GM21825 (cell line): ENCODE data around the gene RHOU.
"Not testable (repeated sequence)": the region's sequence is repeated elsewhere in the genome, so short reads cannot be mapped to it uniquely, and the experiment has no call there.

Source experiments
- ATAC-seq: cut with Tn5 transposase; IDR thresholded peaks from one replicate; pipeline ENCODE4 v1.9.1; 2021; ENCODE audit warnings: mild to moderate bottlenecking, moderate library complexity; ENCODE audit not compliant: unreplicated experiment

Gene RHOU

GRCh38 chr1:228734881-228735801, at the start of gene RHOU:
TSS of gene RHOU (plus strand) at chr1:228735479. CDS start at chr1:228735743, 264 bp downstream.
- ATAC-seq, result peak; percentile 47

GRCh38 chr1:228687587-228687986, 47.7 kb upstream of the RHOU start:
- no peak for ATAC-seq

GRCh38 chr1:228689255-228689654, 46.0 kb upstream of the RHOU start:
- ATAC-seq, result no peak

GRCh38 chr1:228691211-228691610, 44.1 kb upstream of the RHOU start:
- no peak for ATAC-seq

- ATAC-seq, result no peak
These were observed 43.4 kb upstream of the RHOU start for GRCh38 chr1:228691926-228692325.

GRCh38 chr1:228694447-228694846, 40.8 kb upstream of the RHOU start:
- ATAC-seq, result not testable (repeated sequence)

- ATAC-seq, result no peak
These were observed 40.0 kb upstream of the RHOU start for GRCh38 chr1:228695015-228695955.

- no peak for ATAC-seq
These were observed 37.9 kb upstream of the RHOU start for GRCh38 chr1:228697207-228698016.

GRCh38 chr1:228698017-228698329, 37.3 kb upstream of the RHOU start:
- no peak for ATAC-seq

- ATAC-seq, result no peak
These were observed 32.8 kb upstream of the RHOU start for GRCh38 chr1:228702433-228702832.

- no peak for ATAC-seq
These were observed 29.0 kb upstream of the RHOU start for GRCh38 chr1:228706305-228706704.

GRCh38 chr1:228717081-228717480, 18.2 kb upstream of the RHOU start:
- ATAC-seq, result no peak

- no peak for ATAC-seq
These were observed 13.9 kb upstream of the RHOU start for GRCh38 chr1:228721407-228721806.

- no peak for ATAC-seq
These were observed 12.0 kb upstream of the RHOU start for GRCh38 chr1:228723287-228723686.

- ATAC-seq, result no peak
These were observed 11.4 kb upstream of the RHOU start for GRCh38 chr1:228723921-228724320.

GRCh38 chr1:228725178-228725577, 10.1 kb upstream of the RHOU start:
- ATAC-seq, result no peak

- ATAC-seq, result no peak
These were observed 7.6 kb upstream of the RHOU start for GRCh38 chr1:228727681-228728171.

- no peak for ATAC-seq
These were observed 2.9 kb upstream of the RHOU start for GRCh38 chr1:228732426-228732825.

GRCh38 chr1:228733576-228733975, 1.7 kb upstream of the RHOU start:
- ATAC-seq, result no peak

GRCh38 chr1:228735871-228736586, 750 bp downstream of the RHOU start:
- no peak for ATAC-seq
